ENCODE results near the gene CDK5R1.
A peak's percentile ranks its signal among the peaks of the same experiment; 100 is the strongest.

The CDK5R1 gene

DNA sequence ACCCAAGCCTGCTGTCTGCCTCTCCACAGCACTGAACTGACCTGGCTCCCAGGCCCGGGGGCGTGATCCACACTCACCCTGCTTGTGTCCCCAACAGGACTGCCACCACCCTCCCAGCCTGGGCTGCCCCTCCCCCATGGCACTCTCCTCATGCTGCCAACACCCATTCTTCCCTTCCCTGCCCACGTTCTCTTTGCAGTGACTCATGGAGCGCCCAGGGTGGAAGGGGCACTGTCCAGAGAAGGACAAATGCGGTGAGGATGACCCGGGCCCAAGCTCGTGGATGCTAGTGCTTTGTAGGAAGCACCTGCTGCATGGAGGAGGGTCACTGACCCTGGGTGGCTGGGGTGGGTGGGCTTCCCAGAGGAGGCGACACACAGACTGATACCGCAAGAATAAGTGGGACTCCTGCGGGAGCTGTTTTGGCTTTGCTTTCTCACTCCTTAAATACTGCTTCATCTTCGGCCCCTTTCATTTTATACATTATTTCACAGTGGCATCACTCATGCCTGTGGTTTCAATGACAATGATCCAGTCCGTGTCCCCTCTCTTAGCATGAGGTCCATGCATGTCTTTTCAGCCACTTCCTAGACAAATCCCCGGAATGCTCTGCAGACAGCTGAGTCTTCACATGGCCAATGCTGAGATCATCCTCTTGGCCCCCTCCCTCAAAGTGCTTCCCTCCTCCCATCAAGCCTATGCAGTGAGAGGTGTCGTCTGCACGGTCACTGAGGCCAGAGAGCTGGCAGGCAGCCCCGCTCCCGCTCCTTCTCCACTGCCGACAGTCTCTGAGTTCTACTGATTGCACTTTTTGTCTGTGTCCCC, 17.6 kb downstream of the CDK5R1 start:
- TF ChIP-seq, protein P1, sequence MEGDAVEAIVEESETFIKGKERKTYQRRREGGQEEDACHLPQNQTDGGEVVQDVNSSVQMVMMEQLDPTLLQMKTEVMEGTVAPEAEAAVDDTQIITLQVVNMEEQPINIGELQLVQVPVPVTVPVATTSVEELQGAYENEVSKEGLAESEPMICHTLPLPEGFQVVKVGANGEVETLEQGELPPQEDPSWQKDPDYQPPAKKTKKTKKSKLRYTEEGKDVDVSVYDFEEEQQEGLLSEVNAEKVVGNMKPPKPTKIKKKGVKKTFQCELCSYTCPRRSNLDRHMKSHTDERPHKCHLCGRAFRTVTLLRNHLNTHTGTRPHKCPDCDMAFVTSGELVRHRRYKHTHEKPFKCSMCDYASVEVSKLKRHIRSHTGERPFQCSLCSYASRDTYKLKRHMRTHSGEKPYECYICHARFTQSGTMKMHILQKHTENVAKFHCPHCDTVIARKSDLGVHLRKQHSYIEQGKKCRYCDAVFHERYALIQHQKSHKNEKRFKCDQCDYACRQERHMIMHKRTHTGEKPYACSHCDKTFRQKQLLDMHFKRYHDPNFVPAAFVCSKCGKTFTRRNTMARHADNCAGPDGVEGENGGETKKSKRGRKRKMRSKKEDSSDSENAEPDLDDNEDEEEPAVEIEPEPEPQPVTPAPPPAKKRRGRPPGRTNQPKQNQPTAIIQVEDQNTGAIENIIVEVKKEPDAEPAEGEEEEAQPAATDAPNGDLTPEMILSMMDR (IDR thresholded peaks at IDR 0.05) = no peak
- Histone ChIP-seq H3K27ac (peak overlapping the region in 1 of 2 donors; percentile 71), H3K4me3 (no peak overlapping the region)
- no peak for DNase-seq (ENCODE audit: low spot score)

DNA sequence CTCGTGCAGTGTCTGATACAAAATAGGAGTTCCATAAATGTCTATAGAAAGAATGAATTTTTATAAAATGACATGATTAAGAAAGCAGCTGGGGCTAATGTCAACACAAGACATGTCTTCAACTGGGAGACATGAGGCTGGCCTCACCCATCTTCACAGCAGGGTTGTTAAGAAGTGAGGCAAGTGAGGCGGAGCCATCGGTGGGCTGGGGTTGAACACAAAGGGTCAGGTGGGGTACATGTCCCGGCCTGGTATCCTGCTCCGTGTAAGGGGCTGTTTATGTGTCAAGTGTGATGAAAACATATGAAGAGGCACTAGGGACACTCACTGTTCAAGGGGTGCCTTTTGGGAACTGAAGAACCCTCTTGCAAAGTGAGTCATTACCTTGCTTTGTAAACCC, 22.1 kb downstream of the CDK5R1 start:
- TF ChIP-seq, protein P1 (IDR thresholded peaks at IDR 0.05) = no peak
- H3K4me3 ChIP-seq = no peak overlapping the region
- no peak overlapping the region for H3K27ac ChIP-seq
- no peak for DNase-seq (ENCODE audit: low spot score)

DNA sequence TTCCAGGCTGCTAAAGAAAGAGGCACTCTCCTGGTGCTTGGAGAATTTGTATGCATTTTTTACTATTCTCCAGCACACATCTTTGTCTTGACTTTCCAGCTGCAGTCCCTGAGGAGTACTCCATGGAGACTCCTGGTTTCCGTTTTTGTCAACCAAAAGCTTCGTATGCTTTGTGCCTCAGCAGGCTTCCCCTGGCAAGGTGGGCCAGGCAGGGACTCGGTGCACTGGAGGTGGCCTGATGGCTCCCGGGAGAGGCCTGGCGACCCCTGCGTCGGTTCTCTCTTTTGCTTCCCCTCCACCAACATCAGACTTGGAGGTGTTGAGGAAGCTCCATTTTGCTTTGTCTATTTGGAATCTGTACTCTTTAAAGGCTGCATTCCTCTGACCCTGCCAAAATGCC, 23.7 kb downstream of the CDK5R1 start:
- no peak overlapping the region for H3K4me3 ChIP-seq
- TF ChIP-seq, protein P1 (IDR thresholded peaks at IDR 0.05) = no peak
- DNase-seq (ENCODE audit: low spot score) = no peak
- H3K27ac ChIP-seq = no peak overlapping the region

DNA sequence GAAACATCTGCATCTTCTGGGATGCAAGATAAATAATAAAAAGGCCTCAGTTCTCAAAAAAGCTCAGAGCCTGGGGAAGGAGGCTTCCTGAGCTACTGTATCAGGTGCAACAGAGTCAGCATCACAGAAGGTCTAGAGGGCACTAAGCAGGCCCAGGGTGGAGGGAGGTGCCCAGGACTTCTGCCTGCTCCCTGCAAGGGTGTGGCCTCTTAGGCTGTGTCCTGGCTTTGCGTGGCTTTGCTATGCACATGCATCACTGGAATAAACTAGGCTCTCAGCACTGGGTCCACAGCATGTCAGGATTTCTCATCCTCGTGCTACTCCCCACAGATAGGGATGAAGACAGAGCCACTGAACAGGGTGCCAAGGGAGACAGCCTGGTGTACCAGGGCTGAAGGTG, 25.5 kb downstream of the CDK5R1 start:
- TF ChIP-seq, protein P1 (IDR thresholded peaks at IDR 0.05) = no peak
- DNase-seq (ENCODE audit: low spot score) = no peak
- Histone ChIP-seq H3K4me3 (no peak overlapping the region), H3K27ac (no peak overlapping the region)

DNA sequence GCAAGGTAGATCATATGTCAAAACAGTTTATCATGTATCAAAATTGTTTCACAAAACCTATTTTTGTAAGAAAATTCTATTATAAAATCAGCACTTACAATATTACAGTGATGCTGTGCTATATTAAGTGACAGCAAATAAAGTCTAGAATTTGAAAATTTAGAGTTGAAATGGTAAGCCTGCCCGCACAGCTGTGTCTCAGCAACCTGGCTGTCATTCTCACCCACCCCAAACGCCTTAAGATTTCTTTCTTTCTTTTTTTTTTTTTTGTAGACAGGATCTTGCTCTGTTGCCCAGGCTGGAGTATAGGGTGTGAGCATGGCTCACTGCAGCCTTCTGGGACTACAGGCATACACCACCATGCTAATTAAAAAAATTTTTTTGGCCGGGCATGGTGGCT, 26.8 kb downstream of the CDK5R1 start:
- H3K27ac ChIP-seq = no peak overlapping the region
- H3K4me3 ChIP-seq = no peak overlapping the region
- no peak for DNase-seq (ENCODE audit: low spot score)
- TF ChIP-seq, protein P1 (IDR thresholded peaks at IDR 0.05) = no peak

DNA sequence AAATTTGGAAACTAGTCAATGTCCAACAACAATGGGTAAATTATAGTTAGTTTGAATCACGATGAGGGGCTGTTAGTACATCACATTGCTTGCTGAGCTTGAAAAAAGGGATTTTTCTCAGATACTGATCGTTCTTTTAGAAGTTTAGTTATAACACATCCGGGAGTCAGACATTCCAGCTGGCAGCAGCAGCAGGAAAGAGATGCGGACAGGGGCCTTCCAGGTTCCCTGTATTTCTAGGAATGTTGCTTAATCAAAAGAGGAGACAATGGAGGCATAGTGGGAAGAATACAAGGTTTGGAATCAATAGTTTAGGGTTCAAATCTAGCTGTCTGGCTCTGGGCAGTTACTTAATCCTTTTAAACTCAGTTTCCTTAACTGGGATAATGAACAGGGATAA, 27.8 kb downstream of the CDK5R1 start:
- DNase-seq (ENCODE audit: low spot score) = no peak
- H3K27ac ChIP-seq = no peak overlapping the region
- TF ChIP-seq, protein P1 (IDR thresholded peaks at IDR 0.05) = no peak
- no peak overlapping the region for H3K4me3 ChIP-seq
